ENCODE results near the gene ACSL3. TPM values are rescaled to one million over a fixed set of nuclear protein-coding genes. Genes with fewer than 3 reads are reported as not detected.
"Not testable (repeated sequence)": the region's sequence is repeated elsewhere in the genome, so short reads cannot be mapped to it uniquely, and the experiment has no call there.

ACSL3 gene
- 50.3 TPM for polyA plus RNA-seq (2013, experiment 1 of 2; ENCODE audit: insufficient read length)
- polyA plus RNA-seq (2013, experiment 2 of 2; ENCODE audit: insufficient read length), result 51.7 TPM

DNA sequence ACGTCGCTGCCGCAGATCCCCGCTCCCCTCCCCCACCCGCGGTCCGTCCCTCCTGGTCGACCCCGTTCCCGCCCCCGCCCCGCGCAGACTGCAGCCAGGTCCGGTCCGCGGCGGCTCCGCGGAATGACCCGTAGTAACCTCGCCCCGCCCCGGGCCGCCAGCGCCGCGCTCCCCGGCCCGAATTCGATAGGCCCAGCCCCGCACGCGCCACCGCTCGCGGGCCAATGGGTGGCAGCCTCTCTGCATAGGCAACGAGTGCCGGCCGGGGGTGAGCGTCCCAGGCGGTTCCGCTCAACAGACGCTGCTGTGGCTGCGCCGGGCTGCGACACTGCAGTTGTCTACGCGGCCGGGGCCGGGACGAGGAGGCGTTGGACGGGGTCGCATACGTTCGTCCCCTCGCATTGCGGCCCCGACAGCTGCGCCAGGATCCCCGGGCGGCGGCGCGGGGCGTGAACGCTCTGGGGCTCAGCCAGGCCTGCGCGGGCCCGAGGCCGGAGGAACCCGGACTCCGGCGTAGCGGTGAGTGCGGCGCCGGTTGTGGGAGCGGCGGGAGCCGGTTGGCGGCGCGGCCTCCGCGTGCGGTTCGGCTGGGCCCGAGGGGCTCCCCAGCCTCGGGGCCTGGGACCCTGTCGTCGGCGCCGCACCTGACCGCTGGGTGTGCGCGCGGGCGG, at the start of gene ACSL3:
ACSL3 (plus strand) TSS at position 297 of the 671 bp plus-strand sequence. CDS start 47,737 bp downstream, outside the sequence.
- peak; percentile 94 for DNase-seq

DNA sequence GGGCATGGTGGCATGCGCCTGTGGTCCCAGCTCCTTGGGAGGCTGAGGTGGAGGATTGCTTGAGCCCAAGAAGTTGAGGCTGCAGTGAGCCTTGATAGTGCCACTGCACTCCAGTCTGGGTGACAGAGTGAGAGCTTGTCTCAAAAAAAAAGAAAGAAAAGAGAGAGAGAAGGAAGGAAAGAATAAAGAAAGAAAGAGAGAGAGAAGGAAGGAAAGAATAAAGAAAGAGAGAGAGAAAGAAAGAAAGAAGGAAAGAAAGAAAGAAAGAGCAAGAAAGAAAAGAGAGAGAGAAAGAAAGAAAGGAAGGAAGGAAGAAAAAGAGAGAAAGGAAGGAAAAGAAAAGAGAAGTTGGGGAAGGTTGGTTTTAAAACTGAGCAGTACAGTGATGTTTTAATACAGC, 49.0 kb upstream of the ACSL3 start:
- no peak for DNase-seq

DNA sequence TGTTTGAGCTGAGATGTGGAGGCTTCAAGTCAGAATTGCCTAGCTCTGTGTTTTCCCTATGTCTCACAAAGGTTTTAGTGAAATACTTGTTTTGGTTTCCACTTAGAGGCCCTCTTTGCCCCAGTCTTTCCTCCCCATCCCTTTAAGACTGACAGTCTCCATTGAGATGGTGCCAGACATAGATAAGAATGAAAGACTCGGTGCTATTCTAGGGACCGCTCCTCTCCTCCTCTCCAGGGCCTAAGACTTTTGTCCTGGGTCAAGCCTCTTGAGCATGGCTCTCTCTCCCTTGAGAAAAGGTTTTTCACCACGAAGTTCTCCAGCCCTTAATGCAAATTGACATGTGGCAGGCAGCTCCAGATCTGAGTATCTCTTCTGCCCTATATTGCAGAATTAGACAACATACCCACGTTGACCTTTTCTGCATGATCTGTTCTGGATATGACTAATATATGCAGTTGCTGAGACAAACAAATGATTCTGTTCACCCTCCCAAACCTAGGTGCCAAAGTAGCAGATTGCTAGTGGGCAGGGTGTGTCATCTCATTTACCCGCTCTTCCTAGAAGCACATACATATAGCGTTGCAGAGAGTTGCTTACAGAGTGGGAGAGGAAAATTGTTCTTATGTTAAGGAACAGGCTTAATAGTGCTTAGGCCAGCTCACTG, 47.5 kb upstream of the ACSL3 start:
- no peak for DNase-seq

- DNase-seq, result no peak
These were observed 41.0 kb upstream of the ACSL3 start for GRCh38 chr2:222819722-222820333.

DNA sequence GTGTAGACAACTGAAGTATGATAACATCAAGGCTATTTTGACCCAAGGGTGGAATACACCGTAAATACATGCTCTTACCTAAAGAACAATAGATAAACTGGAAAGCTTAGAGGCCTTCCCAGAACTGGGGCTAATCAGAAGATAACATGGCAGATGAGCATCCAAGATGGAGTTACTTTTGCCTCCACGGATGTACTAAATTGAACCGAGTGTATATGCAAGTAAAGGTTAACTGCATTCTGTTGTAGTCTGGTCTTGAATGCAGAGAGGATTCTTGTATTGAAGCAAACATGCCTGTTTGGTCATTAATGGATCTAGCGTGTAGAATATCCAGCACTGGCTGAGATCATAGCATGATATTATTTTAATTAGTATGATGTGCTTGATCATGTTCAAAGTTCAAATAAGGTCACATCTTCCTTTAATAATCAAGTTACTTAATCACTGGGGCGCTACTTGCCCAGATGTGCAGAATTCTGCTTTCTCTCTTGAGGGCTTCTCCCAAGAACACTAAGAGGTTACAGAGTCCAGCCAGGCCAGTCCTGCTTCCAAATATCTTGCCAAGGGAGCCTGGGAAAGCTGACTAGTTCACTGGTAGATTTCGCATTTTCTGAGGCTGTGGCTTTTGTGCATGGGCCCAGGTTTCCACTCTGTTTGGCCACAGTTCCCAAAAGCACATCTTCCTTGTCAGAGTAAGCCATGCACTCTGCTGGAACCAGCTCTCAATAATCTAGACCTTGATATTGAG, 37.5 kb upstream of the ACSL3 start:
- DNase-seq, result no peak

DNA sequence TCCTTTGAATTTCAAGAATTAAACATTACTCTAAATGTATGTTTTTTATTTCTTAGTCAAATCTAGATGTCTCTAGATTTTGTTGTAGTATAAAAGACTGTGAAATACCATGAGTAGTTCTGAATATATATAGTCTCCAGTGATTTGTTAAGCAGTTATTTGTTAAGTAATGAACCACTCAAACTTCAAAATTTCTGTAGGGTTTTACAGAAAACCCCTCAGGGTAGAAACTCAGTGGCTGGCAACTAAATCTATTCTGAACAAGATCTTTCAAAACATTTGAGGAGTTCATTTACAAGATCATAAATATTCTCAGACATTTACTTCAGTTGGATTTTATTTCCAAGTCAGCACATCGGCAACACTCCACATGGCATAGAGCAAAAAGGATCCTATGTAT, 35.8 kb upstream of the ACSL3 start:
- no peak for DNase-seq

- no peak for DNase-seq
These were observed 33.4 kb upstream of the ACSL3 start for GRCh38 chr2:222827417-222827816.

DNA sequence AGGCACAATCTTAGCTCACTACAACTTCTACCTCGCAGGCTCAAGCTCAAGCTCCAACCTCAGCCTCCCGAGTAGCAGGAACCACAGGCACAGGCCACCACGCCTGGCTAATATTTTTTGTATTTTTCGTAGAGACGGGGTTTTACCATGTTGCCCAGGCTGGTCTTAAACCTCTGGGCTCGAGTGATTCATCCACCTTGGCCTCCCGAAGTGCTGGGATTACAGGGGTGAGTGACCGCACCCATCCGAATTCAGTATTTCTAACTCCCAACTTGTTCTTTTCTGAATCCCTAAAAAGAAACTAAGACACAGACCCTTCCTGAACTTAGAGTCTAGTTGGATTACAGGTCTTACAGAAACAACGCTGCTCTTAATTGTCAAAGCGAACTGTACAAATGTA, 32.3 kb upstream of the ACSL3 start:
- no peak for DNase-seq

GRCh38 chr2:222830164-222830563, 30.7 kb upstream of the ACSL3 start:
- DNase-seq, result no peak

DNA sequence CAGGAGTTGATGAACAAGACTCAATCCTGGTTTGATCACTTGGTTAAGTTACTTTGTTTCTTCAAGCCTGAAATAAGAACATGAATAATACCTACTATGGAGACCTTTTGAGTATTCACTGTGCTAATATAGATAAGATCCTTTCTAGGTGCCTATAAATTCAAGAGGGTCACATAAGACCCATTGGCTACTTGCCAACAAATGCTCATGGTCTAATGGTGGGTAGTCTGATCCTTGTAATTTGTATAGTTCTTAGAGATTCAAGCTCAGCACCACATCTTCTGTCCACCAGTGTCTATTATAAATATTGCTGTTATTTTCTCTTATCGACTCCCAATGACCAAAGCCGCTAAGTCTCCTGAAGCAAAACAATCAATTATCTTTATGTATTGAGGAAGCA, 27.4 kb upstream of the ACSL3 start:
- DNase-seq, result no peak

- no peak for DNase-seq
These were observed 25.6 kb upstream of the ACSL3 start for GRCh38 chr2:222835143-222835822.

- DNase-seq, result no peak
These were observed 25.0 kb upstream of the ACSL3 start for GRCh38 chr2:222835823-222836151.

- no peak for DNase-seq
These were observed 23.2 kb upstream of the ACSL3 start for GRCh38 chr2:222837643-222838056.

DNA sequence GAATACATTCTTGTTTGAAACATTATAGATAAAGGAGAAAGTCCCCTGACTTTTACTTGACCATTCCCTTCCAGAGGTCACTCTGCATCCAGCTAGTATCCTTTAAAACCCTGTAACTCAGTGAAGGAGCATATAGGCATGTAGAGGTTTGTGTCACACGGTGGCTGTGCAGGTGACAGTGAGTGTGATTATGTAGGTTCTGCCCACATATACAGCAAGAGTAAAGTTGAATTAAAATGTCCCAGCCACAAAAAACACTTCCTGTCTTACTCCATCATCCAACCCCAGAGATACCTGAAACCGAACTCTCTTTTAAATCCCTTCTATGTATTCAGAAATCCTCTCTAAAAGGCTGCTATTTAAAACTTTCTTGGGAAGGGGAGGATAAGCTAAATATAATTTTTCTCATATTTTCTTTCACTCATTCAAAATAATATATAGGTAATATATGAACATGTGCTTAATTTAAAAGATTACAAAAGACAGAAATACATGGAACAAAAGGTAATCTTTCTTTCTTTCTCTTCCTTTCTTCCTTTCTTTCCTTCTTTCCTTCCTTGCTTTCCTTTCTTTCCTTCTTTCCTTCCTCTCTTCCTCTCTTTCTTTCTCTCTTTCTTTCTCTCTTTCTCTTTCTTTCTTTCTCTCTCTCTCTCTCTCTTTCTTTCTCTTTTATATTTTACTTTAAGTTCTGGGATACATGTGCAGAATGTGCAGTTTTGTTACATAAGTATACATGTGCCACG, 20.6 kb upstream of the ACSL3 start:
- DNase-seq, result no peak

DNA sequence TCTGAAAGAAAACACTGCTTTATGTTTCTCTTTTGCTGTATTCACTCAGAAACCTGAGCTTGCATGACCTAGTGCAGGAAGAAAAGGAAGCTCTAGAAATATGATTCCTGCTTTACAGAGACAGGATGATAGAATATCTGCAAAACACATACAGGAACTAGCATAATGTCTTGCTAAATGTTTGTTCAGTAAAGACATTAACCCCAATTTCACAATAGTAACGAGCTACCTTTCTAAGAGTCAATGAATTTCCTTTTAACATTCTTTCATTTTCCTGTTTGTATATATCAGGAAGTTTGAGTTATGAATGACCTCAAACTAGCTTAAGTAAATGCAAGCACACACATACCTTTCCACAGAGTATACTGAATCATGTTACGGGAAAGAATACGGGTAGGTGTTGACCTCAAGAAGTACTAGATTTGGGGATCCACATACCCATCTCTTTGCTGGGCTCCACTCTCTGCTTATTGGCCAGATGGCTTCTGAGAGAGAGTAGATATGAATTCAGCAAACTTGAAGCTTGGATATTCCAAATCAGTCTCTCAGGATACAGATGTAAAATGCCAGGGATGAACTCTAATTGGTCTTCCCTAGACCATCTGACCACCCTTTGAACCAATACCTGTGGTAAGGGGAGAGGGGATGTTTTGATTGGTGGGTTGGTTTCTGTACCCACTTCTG, 18.2 kb upstream of the ACSL3 start:
- no peak for DNase-seq

GRCh38 chr2:222844323-222844722, 16.5 kb upstream of the ACSL3 start:
- DNase-seq, result peak; percentile 80

- not testable (repeated sequence) for DNase-seq
These were observed 15.5 kb upstream of the ACSL3 start for GRCh38 chr2:222845314-222845713.

- DNase-seq, result no peak
These were observed 14.8 kb upstream of the ACSL3 start for GRCh38 chr2:222846003-222846402.

GRCh38 chr2:222848031-222848430, 12.8 kb upstream of the ACSL3 start:
- DNase-seq, result not testable (repeated sequence)

DNA sequence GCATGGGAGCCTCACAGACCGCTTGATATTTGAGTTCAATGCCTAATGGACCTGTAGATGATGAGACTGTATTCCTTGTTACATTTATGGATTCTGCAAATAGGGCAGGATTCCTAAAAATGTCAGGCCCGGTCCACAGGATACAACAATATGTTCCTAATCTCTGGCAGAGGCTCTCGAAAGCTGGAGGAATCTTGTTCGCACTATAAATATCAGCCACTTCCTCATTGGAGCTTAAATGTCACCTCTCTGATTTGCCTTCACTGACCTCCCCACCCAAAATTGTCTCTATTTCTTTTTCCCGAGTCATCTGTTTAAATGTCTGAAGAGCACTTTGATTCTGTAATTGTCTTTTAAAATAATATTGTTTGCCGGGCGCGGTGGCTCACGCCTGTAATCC, 12.0 kb upstream of the ACSL3 start:
- no peak for DNase-seq

GRCh38 chr2:222851956-222852617, 8.7 kb upstream of the ACSL3 start:
- peak; percentile 29 for DNase-seq
